ENCODE results near the gene FHL2.

Gene FHL2

DNA sequence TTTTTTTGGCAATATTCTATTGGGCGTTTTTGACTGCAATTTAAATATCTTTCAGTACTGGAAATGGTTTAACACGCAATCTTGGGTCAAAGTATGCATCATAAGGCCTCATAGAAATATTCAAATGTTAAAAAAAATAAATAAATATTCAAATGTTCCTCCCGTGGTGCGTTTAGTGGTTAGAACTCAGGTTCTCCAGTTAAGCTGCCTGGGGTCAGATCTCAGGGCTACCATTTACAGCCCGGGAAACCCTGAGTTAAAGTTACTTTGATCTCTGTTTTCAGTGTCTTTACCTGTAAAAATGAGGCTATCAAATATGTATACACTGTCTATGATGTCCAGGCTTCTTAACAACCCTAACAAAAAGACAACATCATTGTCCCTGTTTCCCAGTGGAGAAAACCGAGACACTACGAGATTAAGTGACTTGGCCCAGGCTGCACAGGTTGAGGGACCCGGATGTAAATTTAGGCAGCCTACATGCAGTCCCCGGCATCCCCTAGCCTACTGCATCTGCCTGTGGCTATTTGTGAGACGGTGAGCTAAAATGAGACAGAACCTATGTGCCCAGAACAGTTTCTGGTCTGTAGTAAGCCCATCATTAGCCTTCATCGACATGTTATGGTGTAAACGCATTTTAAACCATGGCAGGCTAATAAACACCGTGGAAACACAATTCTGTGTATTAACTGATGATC, 1.7 kb downstream of the FHL2 start:
- no peak for DNase-seq (ENCODE audit: low read depth)

DNA sequence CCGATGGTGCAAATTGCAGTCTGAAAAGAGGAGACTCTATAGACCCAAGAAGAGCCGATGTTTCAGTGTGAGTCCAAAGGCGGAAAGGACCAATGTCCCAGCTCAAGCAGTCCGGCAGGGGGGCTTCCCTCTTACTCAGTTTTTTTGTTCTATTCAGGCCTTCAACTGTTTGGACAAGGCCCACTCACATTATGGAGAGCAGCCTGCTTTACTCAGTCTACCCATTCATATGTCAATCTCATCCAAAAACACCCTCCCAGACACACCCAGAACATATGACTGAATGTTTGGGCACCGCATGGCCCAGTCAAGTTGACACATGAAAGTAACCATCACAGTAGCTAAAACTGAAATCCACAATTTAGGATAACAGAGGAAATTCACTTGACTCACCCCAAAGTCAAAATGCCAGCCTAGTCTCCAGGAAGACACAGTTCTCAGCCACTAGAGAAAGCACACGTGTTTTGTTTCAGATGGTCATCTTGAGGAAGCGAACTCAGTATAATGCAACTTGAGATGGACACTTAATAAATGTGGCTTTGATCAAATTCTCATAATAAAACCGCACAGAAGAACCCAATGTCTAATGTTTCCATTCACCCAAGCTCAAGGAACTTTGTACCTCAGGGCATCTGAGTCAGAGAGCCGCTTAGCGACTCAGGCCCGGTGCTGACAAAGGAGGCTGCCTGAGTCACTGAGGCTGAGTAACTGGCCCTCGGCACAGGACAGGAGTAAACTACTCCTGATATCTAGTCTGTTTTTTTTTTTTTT, 2.4 kb downstream of the FHL2 start:
- DNase-seq (ENCODE audit: low read depth) = no peak

DNA sequence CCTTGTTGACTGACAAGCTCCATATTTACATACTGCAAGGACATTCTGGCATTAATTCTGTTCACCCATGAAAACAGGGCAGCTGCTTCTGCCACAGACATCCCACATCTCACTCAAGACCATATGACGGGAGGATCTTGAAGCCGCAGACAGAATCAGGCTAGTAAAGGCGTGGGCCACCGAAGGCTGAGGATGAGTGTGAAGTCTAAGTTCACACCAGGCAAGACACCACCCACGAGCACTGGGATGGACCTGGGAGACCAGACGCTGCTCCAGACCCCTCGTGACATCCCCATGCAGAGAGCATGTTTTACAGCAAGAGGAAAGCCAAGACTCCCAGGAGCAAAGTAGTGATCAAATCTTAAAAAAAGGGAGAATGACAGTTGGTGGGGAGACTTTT, 3.2 kb downstream of the FHL2 start:
- DNase-seq (ENCODE audit: low read depth) = no peak

DNA sequence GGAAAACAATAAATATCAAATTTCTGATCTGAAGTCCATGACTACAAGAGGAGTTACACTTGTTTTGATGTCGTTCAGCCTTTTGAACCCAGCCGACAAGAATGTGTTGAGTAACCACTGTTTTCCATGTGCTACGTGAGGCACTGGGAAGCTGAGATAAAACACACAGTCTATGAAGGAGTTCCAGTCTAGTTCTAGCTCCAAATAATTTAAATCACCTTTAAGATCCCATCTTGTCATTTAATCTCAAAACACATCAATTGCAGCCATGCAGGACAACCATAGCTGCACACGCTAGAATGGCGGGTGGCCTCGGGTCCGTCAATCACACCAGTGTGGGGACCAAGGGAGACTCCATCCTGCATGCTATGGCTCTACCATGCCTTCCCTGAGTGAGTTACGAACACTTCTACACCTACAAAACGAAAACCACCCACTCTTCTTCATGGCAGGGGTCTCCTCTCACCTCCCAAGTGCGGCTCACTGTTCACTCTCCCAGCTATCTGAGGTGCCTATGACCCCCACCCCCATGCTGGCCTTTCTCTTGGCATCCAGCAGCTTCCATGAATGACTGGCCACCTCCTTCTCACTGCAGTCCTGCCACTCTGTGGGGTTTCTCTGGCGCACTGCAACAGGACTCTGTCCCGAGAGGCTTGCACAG, 3.8 kb downstream of the FHL2 start:
- DNase-seq (ENCODE audit: low read depth) = no peak

DNA sequence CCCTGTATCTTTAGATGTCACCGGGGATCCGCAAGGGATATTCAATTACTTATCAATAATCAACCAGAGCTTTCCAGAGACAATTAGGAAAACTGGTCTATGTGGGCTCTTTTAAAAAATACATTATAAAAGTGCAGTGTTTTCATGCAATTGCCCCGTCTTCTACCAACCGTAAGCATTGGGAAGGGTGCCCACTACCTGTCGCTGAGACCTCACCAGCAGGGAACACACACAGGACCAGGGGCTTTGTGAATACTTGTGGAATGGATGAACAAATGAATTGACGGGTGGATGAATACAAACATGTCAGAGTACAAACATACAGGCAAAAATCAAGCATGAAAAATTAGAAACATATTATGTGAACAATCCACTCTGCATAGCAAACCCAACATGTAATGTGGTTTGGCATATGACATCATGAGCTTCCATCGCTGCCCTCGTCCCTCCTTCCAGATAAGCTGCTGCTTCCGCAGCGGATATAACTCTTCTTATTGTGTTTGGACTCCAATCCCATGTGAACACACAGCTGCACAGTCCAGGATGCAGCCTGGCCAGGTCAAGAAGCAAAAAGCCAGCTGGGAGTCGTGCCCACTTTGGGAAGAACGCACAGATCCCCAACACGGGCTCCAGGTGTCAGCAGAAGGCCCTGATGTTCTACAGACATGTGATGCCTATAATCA, 5.3 kb downstream of the FHL2 start:
- DNase-seq (ENCODE audit: low read depth) = no peak

DNA sequence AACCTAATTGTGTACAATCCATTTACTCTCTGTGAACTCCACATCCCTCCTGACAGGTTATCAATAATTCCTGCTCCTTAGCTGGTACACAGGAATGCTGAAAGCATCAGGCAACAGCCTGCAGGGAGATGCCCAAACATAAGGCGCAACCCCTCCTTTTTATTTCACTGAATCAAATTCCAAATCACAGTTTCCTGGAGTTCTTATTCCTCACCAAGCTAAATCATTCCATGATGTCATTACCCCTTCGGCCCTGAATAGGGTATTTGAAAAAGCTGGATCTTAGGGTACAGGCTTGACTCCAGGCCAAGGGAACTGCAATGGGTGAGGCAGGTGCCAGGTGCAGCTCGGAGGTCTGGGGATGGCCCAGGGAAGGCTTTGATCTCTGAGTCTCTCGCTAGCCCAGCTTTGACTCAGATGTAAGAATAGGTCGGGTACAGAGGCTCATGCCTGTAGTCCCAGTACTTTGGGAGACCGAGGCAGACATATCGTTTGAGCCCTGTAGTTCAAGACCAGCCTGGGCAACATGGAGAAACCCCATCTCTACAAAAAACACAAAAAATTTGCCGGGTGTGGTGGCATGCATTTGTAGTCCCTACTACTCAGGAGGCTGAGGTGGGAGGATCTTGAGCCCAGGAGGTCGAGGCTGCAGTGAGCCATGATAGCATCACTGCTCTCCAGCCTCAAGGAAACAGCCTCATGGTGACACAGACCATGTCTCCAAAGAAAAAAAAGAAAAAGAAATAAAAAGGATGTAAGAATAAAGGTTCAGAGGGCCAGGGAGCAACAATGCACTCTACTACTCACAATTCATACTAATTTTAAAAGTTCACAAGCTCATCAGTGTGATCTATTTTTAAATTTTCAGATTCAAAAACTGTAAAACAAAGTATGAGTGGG, 6.8 kb downstream of the FHL2 start:
- no peak for DNase-seq (ENCODE audit: low read depth)

DNA sequence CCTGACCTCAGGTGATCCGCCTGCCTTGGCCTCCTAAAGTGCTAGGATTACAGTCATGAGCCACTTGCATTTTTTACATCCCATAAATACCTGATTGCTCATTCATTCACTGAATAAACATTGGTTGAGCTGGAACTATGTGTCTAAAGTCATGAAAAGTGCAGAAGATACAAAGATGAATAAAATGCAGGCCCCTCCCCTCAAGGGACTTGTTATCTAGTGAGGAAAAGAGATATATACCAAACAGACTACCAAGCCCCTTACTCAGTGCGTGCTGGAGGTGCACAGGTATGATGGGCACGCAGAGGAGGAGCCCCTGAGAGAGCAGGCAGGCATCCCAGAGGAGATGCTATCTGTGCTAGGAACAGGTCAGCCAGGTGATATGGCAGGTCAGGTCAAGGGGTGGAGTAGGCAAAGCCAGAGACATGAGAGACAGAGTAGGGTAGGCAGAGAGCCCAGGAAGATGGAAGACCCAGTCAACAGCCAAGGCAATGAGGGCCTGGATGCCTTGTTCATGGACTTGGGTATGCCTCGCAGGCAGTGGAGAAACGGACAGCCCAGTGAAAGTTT, 7.7 kb downstream of the FHL2 start:
- no peak for DNase-seq (ENCODE audit: low read depth)

DNA sequence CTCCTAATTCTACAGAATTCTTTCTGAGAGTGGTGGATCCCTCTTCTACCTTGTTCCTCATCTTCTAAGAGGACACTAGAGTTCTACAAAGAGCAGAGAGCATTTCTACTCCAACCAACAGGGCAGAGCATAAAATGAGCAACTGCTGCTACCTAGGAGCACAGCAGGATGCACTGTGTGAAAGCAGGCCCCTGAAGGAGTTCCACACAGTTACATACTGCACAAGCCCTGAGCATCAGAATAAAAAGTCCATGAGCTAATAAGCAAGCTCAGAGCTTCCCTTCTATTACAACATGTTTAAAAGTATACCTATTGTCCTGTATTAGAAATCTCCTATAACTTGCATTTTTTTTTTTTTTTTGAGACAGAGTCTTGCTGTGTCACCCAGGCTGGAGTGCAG, 8.4 kb downstream of the FHL2 start:
- no peak for DNase-seq (ENCODE audit: low read depth)

DNA sequence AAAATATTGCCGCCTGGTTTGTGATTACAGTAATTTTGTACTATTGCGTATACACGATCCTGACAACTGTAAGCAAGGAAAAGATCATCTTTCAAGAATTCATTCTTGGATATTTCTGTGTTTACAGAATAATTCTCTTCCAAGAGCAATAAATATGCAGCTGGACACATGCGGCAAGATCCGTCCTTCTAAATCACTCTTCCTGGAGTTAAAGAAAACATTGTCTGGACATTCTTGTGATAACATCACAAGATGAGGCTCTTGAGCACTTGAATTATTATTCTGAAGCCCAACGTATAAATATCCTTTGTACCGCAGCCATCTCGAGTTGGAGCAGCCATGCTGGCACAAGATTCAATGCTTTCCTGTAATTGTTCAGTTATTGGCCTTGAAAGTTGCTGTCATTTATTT, 9.9 kb downstream of the FHL2 start:
- no peak for DNase-seq (ENCODE audit: low read depth)

DNA sequence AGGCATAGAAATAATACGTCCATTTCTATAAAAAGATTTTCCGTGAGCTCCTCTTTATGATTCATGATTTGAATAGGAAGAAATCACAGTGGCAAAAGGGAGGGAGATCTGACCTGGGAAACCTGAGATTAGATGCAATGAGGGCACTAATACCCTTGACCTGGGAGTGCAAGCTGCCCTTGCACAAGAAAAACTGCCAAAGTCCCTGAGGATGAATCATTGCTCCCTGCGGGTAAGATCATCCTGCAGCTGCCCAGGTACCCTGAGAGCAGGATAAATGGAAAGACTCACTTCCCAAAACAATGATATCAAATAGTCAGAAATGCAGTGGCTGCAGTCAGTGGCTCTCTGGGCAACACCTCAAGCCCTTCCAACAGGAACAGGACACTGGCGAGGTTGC, 11.6 kb downstream of the FHL2 start:
- no peak for DNase-seq (ENCODE audit: low read depth)

DNA sequence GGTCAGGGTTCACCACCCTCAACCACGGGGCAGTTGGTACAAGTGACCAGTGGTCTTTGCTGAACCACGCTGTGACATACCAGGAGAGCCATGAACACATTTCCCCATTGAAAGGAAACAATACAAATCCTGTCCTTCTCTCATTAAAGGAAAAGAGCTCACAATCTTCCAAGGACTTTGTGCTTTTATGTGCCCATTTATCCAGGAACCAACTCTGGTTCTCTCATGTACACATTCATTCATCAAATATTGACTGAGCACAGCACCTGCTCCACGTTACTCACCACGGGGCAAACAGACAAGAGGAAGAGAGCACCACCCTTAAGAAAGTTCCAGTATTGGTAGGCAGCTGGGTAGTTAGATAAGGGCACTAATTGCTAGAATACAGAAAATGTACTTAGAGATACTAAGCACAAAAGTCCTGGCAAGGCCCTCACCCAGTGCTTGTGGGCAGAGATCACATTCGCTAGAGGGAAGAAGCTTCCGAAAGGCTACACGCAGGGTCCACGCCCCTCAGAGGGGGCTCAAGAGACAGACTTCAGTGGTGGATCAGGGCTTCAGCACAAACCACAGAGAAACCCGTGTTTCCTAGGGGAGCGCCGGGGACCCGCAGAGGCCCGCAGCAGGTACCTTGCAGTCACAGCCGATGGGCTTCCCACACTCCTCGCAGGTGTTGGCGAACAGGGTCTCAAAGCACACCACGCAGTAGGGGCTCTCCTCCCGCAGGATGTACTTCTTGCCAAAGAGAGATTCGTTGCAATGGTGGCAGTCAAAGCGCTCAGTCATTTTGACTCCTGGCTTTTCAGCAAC, 12.9 kb downstream of the FHL2 start:
- no peak for DNase-seq (ENCODE audit: low read depth)

DNA sequence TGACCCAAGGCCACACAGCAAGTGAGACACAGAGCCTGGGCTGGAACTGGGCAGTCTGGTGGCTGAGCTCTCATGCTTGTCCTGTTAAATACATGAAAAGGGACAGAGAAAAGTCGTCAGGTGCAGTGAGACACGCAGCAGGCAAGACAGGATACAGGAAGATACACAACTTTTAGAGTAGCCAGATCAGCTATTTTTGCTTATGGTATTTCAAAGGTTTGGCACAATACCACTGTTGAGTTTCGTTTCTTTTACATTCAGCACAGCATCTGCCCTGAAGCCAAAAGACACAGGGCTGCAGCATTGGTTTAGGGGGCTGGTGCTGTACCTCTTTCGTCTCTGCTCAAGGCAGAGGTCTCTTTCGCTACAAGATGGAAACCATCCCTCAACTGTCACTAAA, 14.0 kb downstream of the FHL2 start:
- DNase-seq (ENCODE audit: low read depth) = no peak

DNA sequence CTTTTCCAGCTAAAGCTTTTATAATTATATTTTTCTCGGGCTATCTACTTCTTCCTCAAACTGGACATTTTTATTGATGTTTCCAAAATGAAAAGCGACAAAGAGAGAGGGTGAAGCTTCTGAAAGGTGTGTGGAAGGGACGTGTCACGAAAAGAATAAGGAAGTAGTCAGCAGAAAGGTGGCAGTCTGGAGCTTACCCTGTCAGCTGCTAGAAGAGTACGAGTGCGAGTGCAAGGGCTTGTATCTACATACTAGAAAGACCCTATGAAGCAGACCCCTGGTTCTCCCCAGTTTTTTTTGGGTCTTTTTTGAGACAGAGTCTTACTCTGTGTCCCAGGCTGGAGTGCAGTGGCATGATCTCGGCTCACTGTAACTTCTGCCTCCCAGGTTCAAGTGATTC, 14.6 kb downstream of the FHL2 start:
- no peak for DNase-seq (ENCODE audit: low read depth)

DNA sequence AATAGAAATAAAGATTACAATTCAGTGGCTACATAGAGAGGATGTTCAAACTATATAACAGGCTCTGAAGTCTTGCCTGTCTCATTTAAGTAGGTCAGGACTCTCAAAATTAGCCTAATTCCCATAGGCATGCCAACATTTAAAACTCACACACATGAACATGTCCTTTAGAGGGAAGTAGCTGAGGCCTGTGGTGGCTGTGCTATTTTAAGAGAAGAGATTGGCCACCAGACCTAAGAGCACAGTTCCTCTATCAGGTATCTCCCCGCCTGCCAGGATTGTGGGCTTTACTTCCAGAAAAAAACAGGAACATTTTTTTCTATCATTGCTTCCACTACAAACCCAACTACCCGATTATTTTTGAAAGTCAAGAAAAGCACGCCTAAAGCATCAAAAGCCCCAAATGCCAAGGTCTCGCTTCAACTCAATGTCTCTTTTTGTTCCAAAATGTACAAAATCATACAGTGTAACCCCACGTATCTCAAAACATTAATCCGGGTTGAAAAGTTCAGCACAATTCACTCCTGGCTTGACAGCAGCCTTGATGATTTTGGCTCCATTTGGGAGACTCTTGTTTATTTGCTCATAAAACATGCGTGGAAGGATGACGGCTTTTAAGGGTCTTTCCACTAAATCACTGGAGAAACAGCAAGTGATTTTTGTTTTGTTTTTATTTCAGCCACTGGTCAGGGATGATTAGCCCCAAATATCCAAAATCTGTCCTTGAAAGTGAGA, 15.3 kb downstream of the FHL2 start:
- no peak for DNase-seq (ENCODE audit: low read depth)

DNA sequence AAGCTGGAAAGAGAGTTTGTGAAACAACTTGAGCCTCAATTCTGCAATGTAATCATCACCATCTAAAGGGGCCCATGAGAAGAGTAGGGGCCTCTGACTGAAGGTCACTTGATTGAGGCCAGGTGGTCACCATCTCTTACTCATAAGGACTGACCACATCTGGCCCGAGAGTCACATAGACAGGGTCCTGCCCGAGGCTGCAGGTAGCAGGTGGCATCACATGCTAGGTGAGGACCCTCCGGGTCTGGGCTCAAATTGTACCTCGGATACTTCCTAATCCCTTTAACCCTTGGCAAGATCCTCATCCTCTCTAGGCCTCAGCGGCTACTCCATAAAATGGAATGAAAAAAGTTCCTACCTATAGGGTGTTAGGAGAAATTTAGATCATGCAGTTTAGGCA, 16.7 kb downstream of the FHL2 start:
- no peak for DNase-seq (ENCODE audit: low read depth)

DNA sequence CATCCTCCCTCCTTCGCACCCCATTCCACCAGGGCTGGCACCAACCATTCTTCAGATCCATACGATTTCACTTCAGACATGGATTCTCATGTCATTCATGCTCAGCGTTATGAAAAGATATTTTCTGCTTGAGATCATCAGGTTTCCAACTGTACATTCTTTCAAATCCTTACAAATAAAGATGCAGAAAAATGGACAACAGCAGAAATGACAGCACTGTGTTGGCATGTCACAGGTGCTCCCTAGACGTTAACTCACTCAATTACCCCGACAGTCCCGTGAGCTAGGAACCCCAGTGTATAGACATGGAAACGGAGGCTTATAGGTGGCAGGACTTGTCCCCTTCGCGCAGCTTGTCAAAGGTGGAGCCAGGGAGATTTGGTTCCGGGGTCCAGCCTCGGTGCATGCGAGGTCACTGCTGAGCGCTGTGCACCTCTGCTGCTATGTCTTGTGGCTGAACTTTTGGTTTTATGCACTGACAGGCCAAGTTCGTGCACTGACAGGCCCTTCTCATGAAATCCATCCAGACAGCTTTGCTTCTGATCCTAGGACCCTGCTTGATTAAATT, 17.7 kb downstream of the FHL2 start:
- DNase-seq (ENCODE audit: low read depth) = no peak

DNA sequence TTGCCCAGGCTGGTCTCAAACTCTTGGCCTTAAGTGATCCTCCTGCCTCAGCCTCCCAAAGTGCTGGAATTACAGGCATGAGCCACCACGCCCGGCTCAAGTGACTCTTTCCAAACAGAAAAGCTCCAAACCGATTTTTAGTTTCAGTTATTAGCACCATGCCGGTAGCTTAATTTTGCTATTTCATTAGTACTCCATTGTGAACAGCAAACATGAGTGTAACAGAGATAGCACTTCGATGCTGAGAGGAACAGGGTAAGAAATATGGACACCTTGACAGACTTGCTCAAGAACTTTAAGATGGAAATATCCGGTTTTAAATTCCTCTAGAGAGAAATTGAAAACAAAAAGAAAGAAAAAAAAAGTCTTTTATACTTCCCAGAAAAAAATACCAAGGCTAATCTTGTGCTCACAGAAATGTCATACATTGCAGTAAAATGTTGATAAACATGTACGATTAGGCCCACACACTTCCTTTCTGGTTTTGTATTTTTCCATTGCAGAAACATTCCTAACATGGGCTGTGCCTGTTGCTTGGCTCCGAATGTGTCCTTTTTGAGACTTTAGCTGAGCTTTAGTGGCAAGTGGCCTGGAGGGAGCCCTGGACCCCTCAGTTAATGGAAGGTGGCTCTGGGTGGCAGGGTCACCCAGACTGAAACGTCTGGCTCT, 18.3 kb downstream of the FHL2 start:
- no peak for DNase-seq (ENCODE audit: low read depth)

DNA sequence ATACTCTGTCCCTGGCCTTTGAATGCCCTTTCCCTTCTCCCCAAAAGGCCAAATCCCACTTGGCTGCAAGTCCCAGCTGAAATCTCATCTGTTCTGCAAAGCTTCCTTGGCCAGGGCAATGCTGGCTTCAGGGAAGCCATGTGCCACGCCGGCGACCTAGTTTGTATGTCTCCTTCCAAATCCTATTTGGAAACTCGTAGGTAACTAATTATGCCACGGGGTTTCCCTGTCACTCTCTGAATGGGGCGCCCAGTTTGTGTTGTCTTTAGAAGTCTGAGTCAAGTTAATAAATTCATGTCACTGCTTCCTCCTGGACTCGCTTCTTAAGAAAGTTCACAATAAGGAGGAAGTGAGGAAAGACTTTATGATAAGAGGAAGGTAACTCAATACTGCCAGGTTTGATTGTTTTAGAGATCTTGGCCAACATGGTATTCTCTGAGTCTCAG, 19.1 kb downstream of the FHL2 start:
- no peak for DNase-seq (ENCODE audit: low read depth)

DNA sequence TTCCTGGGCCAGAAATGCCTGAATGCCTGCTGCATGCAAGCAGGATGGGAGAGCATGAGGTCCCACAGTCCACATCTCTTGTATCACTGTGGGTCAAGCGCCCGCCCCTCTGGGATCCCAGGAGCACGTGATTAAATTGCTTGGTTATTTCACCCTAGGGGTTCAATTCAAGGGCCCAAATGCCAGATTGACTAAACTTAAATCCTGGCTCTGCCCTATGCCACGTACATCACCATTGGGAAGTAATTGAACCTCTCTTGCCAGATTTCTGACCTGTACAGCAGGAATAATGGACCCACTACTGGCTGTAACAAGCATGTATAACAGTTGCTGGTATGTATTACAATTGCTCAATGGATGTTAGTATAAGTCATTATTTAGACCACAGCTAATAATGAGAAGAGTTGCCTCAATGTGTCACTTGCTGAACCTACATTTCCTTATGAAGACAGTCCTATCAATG, 19.9 kb downstream of the FHL2 start:
- no peak for DNase-seq (ENCODE audit: low read depth)

Data from stimulated activated CD8-positive, alpha-beta memory T cell treated with anti-CD3 and anti-CD28 coated beads, Interleukin-15, amount 100 ng/mL, for 1 hour (primary cell).